Caco-2 (cell line): ENCODE measurements around the gene XPNPEP2. TPM values are rescaled to one million over a fixed set of nuclear protein-coding genes. Genes with fewer than 3 reads are reported as not detected.

Source experiments
- BruUV-seq: library from RNA; stranded (reverse); fragments of 400-500 nt; replicated peaks from 2 replicates; lab custom pipeline; 2021; lab: Mats Ljungman, UMichigan
- CTCF ChIA-PET: fragments of 300-600 bp; sonication (Branson Sonifier 250); formaldehyde crosslinking; loops from one replicate; lab custom pipeline; 2022; ENCODE audit warnings: antibody characterized with exemption; lab: Charles Lee
- POLR2A ChIA-PET: fragments of 300-600 bp; sonication (Branson Sonifier 250); formaldehyde crosslinking; loops from one replicate; lab custom pipeline; 2022; ENCODE audit warnings: antibody characterized with exemption; lab: Charles Lee
- DNase-seq, 2 experiments: peaks; one replicate each; pipeline versions ENCODE4 v3.0.0 to v3.0.0-alpha.2; 2020 to 2022
- H3K27me3 ChIP-seq: replicated peaks from 2 replicates; pipeline ENCODE4 v1.6.0; 2011; ENCODE audit warnings: low read length; ENCODE audit not compliant: control insufficient read depth, insufficient read depth
- H3K36me3 ChIP-seq: 2 replicates; pipeline ENCODE4 v1.5.1; 2011; ENCODE audit warnings: low read length; ENCODE audit not compliant: control insufficient read depth, insufficient read depth
- H3K4me1 ChIP-seq: fragments of 250-450 bp; sonication (Bioruptor Pico); 2 replicates; pipeline ENCODE4 v1.5.1; 2020; ENCODE audit warnings: mild to moderate bottlenecking
- H3K4me3 ChIP-seq: 2 replicates; pipeline ENCODE4 v1.5.1; 2011; ENCODE audit warnings: low read depth, mild to moderate bottlenecking, control low read depth, low read length
- H3K9me3 ChIP-seq: fragments of 250-450 bp; sonication (Bioruptor Pico); 2 replicates; pipeline ENCODE4 v1.5.1; 2020; ENCODE audit warnings: mild to moderate bottlenecking, moderate library complexity
- H3K27ac Mint-ChIP-seq: one replicate; pipeline ENCODE4 v1.8.0; 2022; ENCODE audit warnings: mixed read lengths; ENCODE audit not compliant: unreplicated experiment
- H3K27me3 Mint-ChIP-seq: one replicate; pipeline ENCODE4 v1.8.0; 2022; ENCODE audit warnings: mixed read lengths; ENCODE audit not compliant: insufficient read depth, unreplicated experiment
- H3K36me3 Mint-ChIP-seq: one replicate; pipeline ENCODE4 v1.8.0; 2022; ENCODE audit warnings: mild to moderate bottlenecking, mixed read lengths; ENCODE audit not compliant: insufficient read depth, unreplicated experiment
- H3K4me1 Mint-ChIP-seq: one replicate; pipeline ENCODE4 v1.8.0; 2022; ENCODE audit warnings: low read depth, mixed read lengths; ENCODE audit not compliant: unreplicated experiment
- H3K4me3 Mint-ChIP-seq: one replicate; pipeline ENCODE4 v1.8.0; 2022; ENCODE audit warnings: mild to moderate bottlenecking, moderate library complexity, mixed read lengths; ENCODE audit not compliant: unreplicated experiment
- H3K9me3 Mint-ChIP-seq: one replicate; pipeline ENCODE4 v1.8.0; 2022; ENCODE audit warnings: mixed read lengths; ENCODE audit not compliant: unreplicated experiment
- intact Hi-C: fragments of 100-400 bp; cut with micrococcal nuclease; formaldehyde crosslinking; loops from one replicate; pipeline ENCODE4 v1.10.0; 2022; ENCODE audit not compliant: unreplicated experiment
- total RNA-seq: library from RNA; stranded (reverse); gene quantifications from 2 replicates; pipeline ENCODE4 v1.2.3, GENCODE V29; 2022
- TF ChIP-seq, protein P1 (sequence below), 2 experiments: fragments of 200-600 bp in 1 of 2; IDR thresholded peaks; 1 replicate in 1 of 2; 2 replicates in 1 of 2; pipeline versions ENCODE4 v1.5.1 to v1.8.0; 2011 to 2022; ENCODE audit warnings: antibody characterized with exemption in 1 of 2, control low read depth in 1 of 2, inconsistent platforms in 1 of 2, low read depth in 1 of 2, low read length in 1 of 2, mild to moderate bottlenecking in 1 of 2, moderate library complexity in 1 of 2; ENCODE audit not compliant: insufficient read depth in 1 of 2, severe bottlenecking in 1 of 2, unreplicated experiment in 1 of 2

Gene XPNPEP2
- total RNA-seq, 1 experiment from 2014 or later: 0.32 TPM

DNA sequence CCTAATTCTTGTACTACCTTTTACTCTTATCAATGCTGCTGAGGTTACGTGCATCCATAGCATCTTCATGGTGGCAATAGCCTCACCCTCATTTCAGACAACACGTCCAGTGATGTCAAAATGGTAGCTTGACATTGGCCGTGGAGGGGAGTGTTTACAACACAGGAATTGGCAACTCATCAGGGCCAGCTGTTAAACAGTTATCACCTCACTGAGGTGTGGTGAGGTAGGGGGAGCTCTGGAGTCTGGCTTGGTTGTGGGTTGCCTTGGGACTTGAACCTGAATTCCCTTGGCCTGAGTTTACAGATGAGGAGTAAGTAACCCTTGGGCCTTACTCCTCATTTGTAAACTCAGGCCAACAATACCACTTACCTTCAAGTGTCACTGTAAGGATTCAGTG lies 51.4 kb downstream of the XPNPEP2 start:
- intact Hi-C loops: no loop called here
- TF ChIP-seq, protein P1, sequence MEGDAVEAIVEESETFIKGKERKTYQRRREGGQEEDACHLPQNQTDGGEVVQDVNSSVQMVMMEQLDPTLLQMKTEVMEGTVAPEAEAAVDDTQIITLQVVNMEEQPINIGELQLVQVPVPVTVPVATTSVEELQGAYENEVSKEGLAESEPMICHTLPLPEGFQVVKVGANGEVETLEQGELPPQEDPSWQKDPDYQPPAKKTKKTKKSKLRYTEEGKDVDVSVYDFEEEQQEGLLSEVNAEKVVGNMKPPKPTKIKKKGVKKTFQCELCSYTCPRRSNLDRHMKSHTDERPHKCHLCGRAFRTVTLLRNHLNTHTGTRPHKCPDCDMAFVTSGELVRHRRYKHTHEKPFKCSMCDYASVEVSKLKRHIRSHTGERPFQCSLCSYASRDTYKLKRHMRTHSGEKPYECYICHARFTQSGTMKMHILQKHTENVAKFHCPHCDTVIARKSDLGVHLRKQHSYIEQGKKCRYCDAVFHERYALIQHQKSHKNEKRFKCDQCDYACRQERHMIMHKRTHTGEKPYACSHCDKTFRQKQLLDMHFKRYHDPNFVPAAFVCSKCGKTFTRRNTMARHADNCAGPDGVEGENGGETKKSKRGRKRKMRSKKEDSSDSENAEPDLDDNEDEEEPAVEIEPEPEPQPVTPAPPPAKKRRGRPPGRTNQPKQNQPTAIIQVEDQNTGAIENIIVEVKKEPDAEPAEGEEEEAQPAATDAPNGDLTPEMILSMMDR (IDR thresholded peaks at IDR 0.05; ENCODE audit: insufficient read depth in 1 of 2, low read depth in 1 of 2, low read length in 1 of 2, severe bottlenecking in 1 of 2, unreplicated experiment in 1 of 2): no peak
- no TSS peak for BruUV-seq
- Mint-ChIP-seq H3K36me3 (no peaks in the 10 kb centered on the region), H3K9me3 (no peaks in the 10 kb centered on the region), H3K4me1 (no peaks in the 10 kb centered on the region), H3K27ac (no peak overlapping the region), H3K4me3 (no peak overlapping the region), H3K27me3 (no peaks in the 10 kb centered on the region)
- Histone ChIP-seq H3K9me3 (no peaks in the 10 kb centered on the region), H3K36me3 (no peaks in the 10 kb centered on the region), H3K27me3 (no peaks in the 10 kb centered on the region), H3K4me1 (no peaks in the 10 kb centered on the region), H3K4me3 (no peak overlapping the region)
- DNase-seq: no peak
- POLR2A ChIA-PET: no interaction called here
- CTCF ChIA-PET: no interaction called here

DNA sequence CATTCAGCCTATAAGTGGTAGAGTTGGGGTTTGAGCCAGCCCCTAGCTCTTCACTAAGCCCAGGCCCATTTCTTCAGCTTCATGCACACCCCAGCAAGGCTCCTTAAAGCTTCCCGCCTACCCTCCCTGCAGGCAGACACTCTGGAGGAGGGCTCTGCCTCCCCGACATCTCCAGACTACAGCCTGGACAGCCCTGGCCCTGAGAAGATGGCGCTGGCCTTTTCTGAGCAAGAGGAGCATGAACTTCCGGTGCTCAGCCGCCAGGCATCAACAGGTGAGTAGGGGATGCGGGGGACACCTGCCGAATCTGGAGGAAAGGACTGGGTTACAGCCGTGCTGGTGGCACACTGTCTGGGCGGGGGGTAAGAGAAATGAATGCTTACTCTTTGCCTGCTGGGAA lies 52.0 kb downstream of the XPNPEP2 start:
- H3K9me3 ChIP-seq: no peaks in the 10 kb centered on the region
- CTCF ChIA-PET: no interaction called here
- no peaks in the 10 kb centered on the region for H3K4me1 ChIP-seq
- no peaks in the 10 kb centered on the region for H3K36me3 ChIP-seq
- H3K27ac Mint-ChIP-seq: no peak overlapping the region
- H3K27me3 Mint-ChIP-seq: no peaks in the 10 kb centered on the region
- H3K4me3 ChIP-seq: no peak overlapping the region
- H3K36me3 Mint-ChIP-seq: no peaks in the 10 kb centered on the region
- intact Hi-C loops: no loop called here
- POLR2A ChIA-PET: no interaction called here
- no peaks in the 10 kb centered on the region for H3K4me1 Mint-ChIP-seq
- no peaks in the 10 kb centered on the region for H3K27me3 ChIP-seq
- TF ChIP-seq, protein P1 (IDR thresholded peaks at IDR 0.05; ENCODE audit: insufficient read depth in 1 of 2, low read depth in 1 of 2, low read length in 1 of 2, severe bottlenecking in 1 of 2, unreplicated experiment in 1 of 2): no peak
- DNase-seq: no peak
- H3K4me3 Mint-ChIP-seq: no peak overlapping the region
- no TSS peak for BruUV-seq
- no peaks in the 10 kb centered on the region for H3K9me3 Mint-ChIP-seq

DNA sequence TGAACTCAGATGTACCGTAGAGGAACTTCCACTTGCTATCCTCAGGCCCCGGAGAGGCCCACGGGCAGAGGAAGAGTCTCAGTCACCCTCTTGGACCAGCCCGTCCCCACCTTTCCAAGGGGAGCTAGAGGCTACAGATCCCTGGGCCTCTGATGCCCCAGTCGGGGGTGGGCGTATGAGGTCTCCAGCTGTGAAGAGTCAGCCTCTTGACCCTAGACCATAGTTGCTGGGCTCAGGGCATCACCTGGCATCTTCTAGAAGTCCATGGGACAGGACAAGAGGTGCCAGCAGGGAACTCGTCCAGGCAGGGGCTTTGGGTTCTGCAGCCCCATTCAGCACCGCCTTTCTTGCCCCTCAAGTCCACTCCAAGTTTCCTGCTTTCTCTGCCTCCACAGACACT lies 52.6 kb downstream of the XPNPEP2 start:
- no TSS peak for BruUV-seq
- H3K4me1 Mint-ChIP-seq: no peaks in the 10 kb centered on the region
- ChIA-PET POLR2A (no interaction called here), CTCF (no interaction called here)
- no peak for DNase-seq
- no peak overlapping the region for H3K4me3 Mint-ChIP-seq
- Histone ChIP-seq H3K4me1 (no peaks in the 10 kb centered on the region), H3K9me3 (no peaks in the 10 kb centered on the region), H3K27me3 (no peaks in the 10 kb centered on the region), H3K36me3 (no peaks in the 10 kb centered on the region), H3K4me3 (no peak overlapping the region)
- H3K9me3 Mint-ChIP-seq: no peaks in the 10 kb centered on the region
- H3K36me3 Mint-ChIP-seq: no peaks in the 10 kb centered on the region
- intact Hi-C loops: no loop called here
- H3K27me3 Mint-ChIP-seq: no peaks in the 10 kb centered on the region
- TF ChIP-seq, protein P1 (IDR thresholded peaks at IDR 0.05; ENCODE audit: insufficient read depth in 1 of 2, low read depth in 1 of 2, low read length in 1 of 2, severe bottlenecking in 1 of 2, unreplicated experiment in 1 of 2): no peak
- no peak overlapping the region for H3K27ac Mint-ChIP-seq
